NCI-H187 (cell line): ENCODE results near the gene SLC25A25.
A peak's percentile ranks its signal among the peaks of the same experiment; 100 is the strongest.

Experiments used
- DNase-seq, 2 experiments: peaks; one replicate each; lab custom pipeline; 2025; lab: John Stamatoyannopoulos, UW

Gene SLC25A25

DNA sequence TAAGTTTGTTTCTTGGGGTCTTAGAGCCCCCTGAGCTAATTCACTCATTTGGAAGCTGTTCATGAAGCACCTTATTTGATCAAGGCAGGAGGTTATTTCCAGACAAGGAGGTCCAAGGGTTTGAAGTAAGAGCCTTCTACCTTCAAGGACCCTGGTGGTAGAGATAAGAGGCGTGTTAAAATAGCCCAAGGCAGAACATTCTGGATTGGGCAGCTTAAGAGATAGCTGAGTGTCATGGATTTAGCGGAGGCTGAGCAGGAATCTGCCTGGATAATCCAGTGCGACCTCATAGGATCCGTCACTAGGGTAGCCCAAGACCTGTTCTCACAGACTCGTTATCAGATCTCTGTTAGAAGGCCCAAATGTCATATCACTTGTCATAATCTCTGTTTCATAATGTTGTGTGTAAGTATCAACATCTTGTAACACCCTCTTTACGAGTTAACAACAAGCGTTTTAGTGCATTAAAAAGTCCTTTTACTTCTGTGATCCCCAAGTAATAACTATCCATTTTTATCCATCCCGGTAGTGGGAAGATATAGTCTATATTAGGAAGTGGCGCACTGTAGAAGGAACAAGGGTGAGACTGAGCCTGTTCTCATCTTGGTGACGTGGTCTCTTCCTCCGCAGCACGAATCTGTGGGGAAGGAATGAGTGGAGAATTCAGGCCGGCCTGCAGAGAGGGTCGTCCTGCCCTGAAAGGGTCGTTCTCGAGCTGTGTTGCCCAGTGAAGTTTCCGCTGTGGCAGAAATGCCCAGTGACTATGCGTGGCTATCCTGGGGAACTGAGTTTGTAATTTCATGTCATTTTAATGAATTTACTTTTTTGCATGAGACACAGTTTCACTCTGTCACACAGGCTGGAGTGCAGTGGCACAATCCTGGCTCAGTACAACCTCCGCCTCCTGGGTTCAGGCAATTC is 28.8 kb downstream of the SLC25A25 start:
- DNase-seq: no peak

DNA sequence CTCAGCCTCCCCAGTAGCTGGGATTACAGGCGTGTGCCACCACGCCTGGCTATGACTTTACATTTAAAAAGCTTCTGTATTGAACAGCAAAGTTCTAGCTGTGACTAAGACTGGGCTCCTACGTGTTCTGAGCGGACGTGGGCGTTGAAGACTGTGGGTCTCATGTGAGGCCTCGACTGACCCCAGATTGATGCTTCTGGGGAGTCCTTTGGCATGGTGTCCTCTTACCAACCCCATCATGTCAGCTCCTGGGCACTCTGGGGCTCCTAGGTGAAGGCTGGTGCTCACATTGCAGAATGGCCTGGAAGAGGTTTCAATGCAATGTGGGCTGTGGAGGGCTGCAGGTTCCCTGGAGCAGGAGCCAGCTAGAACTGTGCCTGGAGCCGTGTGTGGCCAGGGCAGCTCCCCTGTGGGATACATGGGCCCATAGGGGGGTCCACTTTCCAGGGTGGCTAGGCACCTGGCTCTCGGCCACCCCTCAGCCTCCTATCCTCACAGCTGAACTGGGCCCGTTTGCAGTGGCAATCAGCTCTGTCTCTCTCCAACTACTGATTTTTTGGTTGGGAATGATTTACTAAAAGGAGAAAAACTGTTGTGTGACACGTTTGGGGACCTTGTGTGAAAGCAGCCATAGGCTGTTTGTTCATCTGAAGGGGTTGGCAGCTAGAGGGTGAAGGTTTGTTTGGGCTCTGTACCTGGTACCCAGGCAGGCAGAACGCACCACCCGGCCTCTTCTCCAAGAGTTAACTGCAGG is 29.7 kb downstream of the SLC25A25 start:
- DNase-seq: no peak

DNA sequence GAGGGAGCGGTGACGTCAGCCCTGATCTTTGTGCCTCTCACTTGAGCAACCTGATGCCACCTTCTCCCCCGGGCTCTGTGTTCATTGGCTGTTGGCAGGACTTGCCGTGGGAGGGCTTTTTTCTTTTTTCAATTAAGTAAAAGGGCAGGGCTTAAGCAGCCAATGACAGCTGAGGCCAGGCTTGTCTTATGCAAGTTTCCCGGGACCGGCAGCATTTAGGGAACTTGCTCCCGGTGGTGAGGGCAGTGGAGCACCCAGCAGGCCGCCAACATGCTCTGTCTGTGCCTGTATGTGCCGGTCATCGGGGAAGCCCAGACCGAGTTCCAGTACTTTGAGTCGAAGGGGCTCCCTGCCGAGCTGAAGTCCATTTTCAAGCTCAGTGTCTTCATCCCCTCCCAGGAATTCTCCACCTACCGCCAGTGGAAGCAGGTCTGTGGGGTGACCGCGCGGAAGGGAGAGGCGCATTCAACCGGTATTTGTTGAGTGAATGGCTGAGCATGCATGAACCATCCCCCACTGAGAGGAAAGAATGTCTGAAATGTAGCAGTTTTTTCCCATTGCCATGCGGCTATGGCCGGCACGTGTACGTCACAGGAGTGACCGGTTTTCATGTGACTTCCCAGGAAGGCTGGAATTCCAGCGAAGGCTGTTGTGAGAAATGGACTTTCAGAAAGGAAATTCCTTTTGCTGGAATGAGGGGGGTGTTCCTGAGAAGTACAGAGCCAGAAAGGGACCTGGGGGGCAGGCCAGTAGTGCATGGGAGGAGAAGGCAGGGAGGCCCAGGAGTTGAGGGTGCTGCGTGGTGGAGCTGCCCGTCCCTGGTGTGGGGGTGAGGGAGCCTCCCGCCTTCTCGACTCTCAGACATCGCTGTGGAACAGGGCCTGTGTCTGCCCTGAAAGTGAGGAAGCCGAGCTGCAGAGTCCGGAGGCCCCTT is 30.5 kb downstream of the SLC25A25 start:
- DNase-seq: peak; percentile 45 to 63

GRCh38 chr9:128099231-128099931 is 31.3 kb downstream of the SLC25A25 start:
- no peak for DNase-seq

GRCh38 chr9:128099932-128100491 is 32.0 kb downstream of the SLC25A25 start:
- no peak for DNase-seq

GRCh38 chr9:128100581-128100980 is 32.5 kb downstream of the SLC25A25 start:
- no peak for DNase-seq

- DNase-seq: no peak
Measured at GRCh38 chr9:128101231-128101661, 33.2 kb downstream of the SLC25A25 start.

DNA sequence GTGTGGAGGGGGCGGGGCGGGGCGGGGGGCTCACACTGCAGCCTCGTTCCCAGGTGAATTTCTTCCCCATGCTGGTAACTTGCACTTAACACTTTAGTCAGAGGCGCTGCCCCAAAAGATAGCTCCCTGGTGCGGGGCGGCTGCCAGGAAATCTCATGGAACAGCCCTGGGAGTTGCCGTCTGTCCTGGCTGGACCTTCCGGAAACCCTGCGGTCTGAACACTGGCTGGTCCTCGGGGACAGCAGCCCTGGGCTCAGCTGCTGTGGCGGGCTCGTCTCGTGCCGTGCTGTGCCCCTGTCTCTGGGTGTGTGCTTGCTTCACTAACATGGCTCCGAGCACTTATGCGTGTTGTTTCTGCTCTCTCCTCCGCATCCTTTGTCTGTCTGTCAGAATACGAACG is 33.7 kb downstream of the SLC25A25 start:
- no peak for DNase-seq

DNA sequence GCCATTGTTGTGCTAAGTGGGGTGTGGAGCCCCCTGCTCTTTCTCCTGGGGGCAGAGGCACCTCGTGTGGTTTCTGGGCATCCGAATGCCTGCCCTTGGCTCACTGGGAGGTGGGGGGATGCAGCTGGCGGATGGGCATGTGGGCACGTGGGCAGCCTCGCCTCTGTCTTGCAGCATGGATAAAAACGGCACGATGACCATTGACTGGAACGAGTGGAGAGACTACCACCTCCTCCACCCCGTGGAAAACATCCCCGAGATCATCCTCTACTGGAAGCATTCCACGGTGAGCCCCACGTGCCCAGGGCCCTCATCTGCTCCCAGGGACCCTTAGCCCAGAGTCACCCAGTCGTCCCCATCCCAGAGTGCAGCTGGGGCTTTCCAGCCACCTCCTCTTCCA is 34.2 kb downstream of the SLC25A25 start:
- DNase-seq: no peak

GRCh38 chr9:128102861-128103588 is 35.0 kb downstream of the SLC25A25 start:
- no peak for DNase-seq

DNA sequence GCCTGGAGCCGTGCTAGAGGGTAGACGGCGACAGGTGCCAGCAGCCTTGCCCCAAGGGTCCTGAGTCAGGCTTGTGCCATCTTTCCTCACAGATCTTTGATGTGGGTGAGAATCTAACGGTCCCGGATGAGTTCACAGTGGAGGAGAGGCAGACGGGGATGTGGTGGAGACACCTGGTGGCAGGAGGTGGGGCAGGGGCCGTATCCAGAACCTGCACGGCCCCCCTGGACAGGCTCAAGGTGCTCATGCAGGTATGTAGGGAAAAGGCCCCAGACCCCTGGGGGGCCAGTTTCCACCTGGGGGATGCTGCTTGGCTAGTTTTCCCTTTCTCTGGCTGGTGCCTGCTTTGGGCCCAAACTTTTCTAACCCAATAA is 35.5 kb downstream of the SLC25A25 start:
- DNase-seq: no peak

DNA sequence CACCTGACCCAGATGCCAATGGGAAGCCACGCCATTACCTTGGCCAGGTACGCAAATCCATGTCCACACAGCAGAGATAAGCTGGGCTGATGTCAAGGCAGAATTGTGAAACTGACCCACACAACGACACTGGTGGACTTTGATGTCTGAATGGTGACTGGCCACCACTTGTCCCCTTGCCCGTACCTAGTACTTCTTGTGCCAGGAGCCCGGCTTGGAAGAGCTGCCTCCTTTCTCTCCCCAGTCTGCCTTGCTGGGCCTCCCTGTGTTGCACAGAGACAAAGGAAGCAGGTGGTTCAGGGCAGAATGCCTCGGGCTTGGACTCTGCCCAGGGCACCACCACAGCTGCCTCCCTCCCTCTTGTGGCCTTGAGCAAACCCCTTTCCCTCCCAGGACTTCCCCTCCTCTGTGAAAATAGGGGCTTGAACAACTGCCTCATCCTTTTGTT is 36.2 kb downstream of the SLC25A25 start:
- DNase-seq: no peak

- no peak for DNase-seq
Measured at GRCh38 chr9:128105538-128106175, 37.6 kb downstream of the SLC25A25 start.

DNA sequence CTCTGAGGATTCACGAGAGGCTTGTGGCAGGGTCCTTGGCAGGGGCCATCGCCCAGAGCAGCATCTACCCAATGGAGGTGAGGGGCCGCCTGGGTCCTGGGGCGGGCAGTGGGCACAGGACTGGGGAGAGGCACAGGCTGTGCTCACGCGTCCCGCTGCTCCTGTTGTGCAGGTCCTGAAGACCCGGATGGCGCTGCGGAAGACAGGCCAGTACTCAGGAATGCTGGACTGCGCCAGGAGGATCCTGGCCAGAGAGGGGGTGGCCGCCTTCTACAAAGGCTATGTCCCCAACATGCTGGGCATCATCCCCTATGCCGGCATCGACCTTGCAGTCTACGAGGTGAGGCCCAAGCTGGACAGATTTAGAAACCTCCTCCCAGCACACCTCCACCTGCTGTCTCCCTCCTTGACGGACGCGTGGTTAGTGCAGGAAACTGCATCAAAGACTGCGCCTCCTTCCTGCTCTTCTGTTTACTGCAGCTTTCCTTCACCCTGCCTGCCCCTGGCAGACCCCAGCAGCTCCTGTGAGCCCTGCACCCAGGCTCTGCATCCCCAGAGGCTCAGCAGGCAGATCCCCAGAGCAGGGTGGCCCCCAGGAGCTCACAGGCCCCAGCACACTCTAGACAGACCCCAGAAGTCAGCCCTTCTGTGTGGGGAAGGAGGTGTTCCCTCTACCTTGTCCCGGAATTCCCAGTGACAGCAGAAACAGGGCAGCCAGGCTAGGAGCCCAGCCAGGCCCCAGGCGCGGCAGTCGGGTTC is 38.3 kb downstream of the SLC25A25 start:
- no peak for DNase-seq

DNA sequence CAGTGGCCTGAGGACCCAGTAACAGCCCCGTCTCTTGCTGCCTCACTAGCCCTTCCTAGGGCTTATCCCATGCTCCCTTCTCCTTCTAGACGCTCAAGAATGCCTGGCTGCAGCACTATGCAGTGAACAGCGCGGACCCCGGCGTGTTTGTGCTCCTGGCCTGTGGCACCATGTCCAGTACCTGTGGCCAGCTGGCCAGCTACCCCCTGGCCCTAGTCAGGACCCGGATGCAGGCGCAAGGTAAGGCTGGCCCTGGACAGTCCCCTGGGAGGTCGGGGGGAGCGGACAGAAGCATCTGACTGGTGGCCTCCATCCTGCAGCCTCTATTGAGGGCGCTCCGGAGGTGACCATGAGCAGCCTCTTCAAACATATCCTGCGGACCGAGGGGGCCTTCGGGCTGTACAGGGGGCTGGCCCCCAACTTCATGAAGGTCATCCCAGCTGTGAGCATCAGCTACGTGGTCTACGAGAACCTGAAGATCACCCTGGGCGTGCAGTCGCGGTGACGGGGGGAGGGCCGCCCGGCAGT is 39.0 kb downstream of the SLC25A25 start:
- no peak for DNase-seq

GRCh38 chr9:128107468-128108268 is 39.6 kb downstream of the SLC25A25 start:
- no peak for DNase-seq

DNA sequence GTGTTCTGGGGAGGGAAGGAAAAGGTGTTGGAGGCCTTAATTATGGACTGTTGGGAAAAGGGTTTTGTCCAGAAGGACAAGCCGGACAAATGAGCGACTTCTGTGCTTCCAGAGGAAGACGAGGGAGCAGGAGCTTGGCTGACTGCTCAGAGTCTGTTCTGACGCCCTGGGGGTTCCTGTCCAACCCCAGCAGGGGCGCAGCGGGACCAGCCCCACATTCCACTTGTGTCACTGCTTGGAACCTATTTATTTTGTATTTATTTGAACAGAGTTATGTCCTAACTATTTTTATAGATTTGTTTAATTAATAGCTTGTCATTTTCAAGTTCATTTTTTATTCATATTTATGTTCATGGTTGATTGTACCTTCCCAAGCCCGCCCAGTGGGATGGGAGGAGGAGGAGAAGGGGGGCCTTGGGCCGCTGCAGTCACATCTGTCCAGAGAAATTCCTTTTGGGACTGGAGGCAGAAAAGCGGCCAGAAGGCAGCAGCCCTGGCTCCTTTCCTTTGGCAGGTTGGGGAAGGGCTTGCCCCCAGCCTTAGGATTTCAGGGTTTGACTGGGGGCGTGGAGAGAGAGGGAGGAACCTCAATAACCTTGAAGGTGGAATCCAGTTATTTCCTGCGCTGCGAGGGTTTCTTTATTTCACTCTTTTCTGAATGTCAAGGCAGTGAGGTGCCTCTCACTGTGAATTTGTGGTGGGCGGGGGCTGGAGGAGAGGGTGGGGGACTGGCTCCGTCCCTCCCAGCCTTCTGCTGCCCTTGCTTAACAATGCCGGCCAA is 40.4 kb downstream of the SLC25A25 start:
- no peak for DNase-seq
